Kidney tubule cell (primary cell): ENCODE measurements around the gene MEPCE.
"Not testable (repeated sequence)": the region's sequence is repeated elsewhere in the genome, so short reads cannot be mapped to it uniquely, and the experiment has no call there.

Experiments used
- DNase-seq: peaks from one replicate; pipeline ENCODE4 v3.0.0-alpha.2; 2018; ENCODE audit warnings: low spot score

Gene MEPCE

DNA sequence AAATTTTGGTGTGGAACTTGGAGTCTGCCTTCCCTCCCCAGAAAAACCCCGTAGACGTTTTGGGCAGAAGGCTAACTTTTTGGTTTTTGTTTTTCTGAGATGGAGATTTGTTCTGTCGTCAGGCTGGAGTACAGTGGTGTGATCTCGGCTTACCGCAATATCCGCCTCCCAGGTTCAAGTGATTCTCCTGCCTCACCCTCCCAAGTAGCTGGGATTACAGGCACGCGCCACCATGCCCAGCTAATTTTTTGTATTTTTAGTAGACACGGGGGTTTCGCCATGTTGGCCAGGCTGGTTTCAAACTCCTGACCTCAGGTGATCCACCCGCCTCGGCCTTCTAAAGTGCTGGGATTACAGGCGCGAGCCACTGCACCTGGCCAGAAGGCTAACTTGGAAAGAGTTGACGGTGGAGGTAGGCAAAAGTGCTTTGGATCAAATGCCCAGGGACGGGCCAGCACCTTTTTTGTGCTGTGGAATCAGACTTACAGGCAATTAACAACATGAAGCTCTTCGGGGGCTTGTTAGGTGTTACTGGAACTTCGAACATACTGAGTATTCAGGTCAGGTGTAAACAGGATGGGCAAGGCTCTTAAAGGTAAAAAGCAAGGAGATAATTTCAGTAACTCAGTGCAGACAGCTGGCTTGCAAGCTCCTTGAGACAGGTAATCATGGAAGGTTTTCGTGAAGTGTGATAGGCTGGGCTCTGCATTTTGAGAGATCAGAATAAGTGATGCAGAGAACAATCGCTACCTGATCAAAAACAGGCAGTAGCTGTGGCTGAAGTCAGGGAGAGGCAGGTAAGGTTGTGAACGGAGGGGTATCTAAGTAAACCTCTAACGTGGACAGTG is 4.9 kb downstream of the MEPCE start:
- DNase-seq: no peak

GRCh38 chr7:100435401-100436304 is 6.0 kb downstream of the MEPCE start:
- DNase-seq: peak; percentile 46

GRCh38 chr7:100437150-100438100 is 7.8 kb downstream of the MEPCE start:
- no peak for DNase-seq

DNA sequence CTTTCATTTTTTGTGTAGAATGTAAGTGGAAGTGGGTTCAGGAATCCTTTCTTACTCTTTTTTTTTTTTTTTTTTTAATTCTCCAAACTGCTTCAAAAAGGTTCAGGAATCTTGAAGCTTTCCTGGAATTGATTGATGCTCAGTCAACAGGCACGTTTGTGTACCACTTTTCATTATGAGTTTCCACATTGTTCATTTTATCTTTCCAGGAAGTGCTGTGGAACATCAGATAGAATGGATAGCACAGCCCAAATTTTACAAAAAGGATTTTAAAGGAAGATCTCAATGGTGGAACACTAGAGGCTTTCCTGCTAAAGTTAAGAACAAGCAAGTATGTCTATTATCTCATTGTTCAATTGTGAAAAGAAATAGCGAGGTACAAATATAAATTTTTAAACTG is 8.5 kb downstream of the MEPCE start:
- no peak for DNase-seq

DNA sequence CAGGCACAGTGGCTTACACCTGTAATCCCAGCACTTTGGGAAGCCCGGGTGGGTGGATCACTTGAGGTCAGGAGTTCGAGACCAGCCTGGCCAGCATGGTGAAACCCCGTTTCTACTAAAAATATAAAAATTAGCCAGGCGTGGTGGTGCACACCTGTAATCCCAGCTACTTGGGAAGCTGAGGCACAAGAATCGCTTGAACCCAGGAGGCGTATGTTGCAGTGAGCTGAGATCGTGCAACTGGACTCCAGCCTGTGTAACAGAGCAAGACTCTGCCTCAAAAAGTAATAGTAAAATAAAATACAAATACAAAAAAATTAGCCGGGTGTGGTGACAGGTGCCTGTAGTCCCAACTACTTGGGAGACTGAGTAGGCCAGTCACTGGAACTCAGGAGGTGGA is 9.1 kb downstream of the MEPCE start:
- not testable (repeated sequence) for DNase-seq

GRCh38 chr7:100439244-100439643 is 9.6 kb downstream of the MEPCE start:
- DNase-seq: not testable (repeated sequence)

DNA sequence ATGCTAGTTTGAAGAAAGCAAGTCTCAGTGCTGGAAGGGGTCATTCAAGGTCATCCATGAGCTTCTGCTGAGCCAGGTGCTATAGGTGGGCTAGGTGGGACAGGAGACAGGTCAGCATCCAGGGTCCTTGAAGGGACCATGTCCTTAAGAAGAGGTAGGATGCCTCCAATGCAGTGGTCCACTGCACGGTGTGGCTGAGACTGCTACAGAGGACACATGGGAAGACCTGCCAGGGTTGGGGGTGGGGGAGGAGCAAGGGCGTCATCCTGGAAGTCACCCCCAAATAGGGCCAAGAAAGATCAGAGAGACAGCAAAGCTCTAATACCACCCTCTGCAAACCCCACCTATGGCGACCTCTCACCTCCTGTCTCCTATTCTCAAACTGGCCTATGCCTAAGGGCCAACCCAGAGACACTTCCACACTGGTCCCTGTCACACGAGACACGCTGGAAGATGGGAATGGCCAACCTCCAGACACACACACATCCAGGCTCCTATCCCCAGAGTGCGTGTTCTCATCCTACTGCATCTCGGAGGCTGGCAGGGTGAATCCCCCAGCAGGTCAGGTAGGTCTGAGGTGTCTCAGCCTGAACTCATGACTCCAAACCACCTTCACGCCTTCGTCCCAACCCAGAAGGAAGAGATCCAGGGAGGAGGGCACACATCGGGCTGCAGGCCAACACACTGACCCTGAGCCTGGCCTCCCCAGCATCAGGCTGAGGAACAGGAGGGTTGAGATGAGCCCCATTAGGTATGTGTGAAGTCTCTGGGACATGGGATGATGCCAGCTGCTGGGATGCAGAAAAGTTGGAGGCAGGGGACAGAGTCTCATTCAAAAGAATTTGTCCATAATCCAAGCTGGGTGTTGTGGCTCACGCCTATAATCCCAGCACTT is 12.3 kb downstream of the MEPCE start:
- no peak for DNase-seq

GRCh38 chr7:100443096-100443840 is 13.6 kb downstream of the MEPCE start:
- DNase-seq: no peak

DNA sequence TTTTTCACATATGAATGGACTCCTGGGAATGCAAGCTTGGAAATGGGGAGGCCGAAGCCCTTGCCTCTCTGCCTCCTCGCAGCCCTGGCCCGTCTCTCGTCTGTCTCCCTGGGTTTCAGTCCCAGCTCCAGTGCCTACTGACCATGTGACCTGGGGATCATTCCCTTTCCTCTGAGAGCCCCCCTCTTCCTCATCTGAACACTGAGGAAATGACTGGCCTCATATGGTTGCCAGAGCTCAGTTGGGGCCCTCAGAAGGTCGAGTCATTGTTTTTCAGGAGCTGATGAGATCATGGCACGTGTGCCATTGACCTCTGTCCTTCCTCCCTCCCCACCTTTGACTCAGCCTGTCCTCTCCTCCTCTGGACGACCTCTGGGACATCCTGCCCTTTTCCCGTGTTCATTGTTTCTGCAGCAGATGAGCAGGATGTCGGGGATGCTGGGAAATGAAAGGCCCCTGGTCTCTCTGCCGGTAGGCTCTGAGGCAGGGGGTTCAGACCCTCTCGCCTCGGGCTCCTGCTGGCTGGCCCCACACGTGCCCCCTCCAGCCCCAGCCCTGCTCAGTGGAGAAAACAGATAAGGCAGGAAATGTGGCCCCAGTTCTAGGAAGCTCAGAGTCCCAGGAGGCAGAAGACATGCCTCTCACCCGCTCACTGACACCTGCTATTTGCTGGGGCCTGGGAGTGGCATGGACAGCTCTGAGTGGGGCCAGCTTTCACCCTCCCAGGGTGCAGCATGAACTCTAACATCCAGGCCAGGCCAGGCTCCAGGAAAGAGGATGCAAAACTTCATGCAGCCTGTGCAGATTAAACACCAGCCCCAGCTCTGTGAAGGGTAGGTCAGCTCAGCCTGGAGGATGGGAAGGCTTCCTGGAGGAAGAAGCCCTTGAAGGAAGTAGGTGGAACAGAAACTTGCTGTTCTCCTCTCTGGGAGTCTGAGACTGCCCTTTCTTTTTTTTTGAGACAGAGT is 15.0 kb downstream of the MEPCE start:
- DNase-seq: peak; percentile 79

DNA sequence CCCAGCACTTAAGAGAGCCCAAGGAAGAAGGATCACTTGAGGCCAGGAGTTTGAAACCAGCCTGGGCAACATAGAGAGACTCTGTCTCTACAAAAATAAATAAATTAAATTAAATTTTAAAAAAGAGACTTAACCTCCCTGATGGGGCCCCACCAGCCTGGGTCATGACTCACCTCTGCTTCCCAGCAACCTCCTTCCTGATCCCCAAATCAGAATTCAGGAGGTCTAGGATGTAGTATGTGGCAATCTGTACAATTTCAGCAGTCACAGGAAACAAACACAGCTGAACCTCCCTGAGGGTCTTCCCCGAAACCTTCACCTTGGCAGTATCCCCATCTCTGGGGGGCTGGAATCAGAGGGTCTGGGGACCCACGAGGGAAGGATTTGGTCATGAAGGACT is 16.4 kb downstream of the MEPCE start:
- DNase-seq: no peak

DNA sequence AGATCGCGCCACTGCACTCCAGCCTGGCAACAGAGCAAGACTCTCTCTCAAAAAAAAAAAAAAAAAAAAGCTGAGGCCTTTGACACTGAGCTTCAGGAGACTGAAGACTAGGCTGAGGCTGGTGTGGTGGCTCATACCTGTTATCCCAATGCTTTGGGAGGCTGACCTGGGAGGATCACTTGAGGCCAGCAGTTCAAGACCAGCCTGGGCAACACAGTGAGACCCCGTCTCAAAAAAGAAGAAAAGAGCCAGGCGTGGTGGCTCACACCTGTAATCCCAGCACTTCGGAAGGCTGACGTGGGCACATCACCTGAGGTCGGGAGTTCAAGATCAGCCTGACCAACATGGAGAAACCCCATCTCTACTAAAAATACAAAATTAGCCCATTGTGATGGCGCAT is 17.7 kb downstream of the MEPCE start:
- not testable (repeated sequence) for DNase-seq

DNA sequence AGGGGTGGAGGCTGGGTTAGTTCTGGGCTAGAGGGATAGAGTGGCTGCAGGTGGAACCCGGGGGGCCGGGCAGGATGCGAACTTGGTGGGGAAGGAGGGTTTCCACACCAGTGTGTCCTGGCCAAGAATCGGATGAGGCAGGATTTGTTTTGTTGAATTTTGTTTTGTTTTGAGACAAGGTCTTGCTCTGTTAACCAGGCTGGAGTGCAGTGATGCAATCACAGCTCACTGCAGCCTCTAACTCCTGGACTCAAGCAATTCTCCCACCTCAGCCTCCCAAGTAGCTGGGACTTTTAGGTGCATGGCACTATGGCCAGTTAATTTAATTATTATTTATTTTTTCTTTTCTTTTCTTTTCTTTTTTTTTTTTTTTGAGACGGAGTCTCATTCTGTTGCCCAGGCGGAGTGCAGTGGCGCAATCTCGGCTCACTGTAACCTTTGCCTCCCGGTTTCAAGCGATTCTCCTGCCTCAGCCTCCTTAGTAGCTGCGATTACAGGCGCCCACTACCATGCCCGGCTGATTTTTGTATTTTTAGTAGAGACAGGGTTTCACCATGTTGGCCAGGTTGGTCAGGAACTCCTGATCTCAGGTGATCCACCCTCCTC is 19.7 kb downstream of the MEPCE start:
- no peak for DNase-seq

GRCh38 chr7:100452513-100452912 is 22.9 kb downstream of the MEPCE start:
- no peak for DNase-seq

DNA sequence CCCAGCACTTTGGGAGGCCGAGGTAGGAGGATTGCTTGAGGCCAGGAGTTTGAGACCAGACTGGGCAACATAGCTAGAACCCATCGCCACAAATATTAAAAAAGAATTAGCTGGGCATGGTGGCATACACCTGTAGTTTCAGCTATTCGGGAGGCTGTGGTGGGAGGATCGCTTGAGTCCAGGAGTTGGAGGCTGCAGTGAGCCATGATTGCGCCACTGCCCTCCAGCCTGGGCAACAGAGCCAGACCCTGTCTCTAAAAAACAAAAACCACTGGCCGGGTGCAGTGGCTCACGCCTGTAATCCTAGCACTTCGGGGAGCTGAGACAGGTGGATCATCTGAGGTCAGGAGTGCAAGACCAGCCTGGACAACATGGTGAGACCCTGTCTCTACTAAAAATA is 24.2 kb downstream of the MEPCE start:
- not testable (repeated sequence) for DNase-seq

DNA sequence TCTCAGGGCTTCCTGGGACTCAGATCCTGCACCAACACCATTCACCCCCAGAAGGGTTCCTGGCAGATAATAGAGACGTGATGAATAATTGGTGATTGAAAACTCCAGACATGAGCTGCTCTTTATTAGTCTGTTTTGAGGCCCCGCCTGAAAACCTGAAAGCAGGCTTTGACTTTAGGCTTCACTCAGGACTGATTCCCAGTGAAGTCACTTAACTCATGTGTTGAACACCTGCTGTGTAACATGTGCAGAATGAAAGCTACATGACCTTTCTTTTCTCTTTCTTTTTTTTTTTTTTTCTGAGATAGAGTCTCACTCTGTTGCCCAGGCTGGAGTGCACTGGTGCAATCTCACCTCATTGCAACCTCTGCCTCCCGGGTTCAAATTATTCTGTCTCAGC is 25.6 kb downstream of the MEPCE start:
- DNase-seq: no peak

GRCh38 chr7:100456562-100456961 is 26.9 kb downstream of the MEPCE start:
- DNase-seq: no peak

- no peak for DNase-seq
Observed at GRCh38 chr7:100457033-100457432, 27.4 kb downstream of the MEPCE start.

GRCh38 chr7:100464210-100464660 is 34.6 kb downstream of the MEPCE start, which contains the start of gene SPACDR:
SPACDR (minus strand) TSS chr7:100464260; CDS start chr7:100464025, 235 bp downstream.
- no peak for DNase-seq
